K562 (cell line): Measurements from ENCODE around the gene SYF2. TPM values are rescaled to one million over a fixed set of nuclear protein-coding genes. Genes with fewer than 3 reads are reported as not detected.

Experiments used
- E2F3 ChIP-seq: fragments of 250-450 bp; sonication (Bioruptor Pico); IDR thresholded peaks from 2 replicates; pipeline ENCODE4 v1.4.0; 2020; ENCODE audit warnings: mild to moderate bottlenecking
- FOS ChIP-seq: IDR thresholded peaks from 3 replicates; pipeline ENCODE4 v1.6.1; 2011; ENCODE audit not compliant: insufficient read length; ENCODE audit errors: extremely low read depth
- FOXJ2 ChIP-seq: fragments of 200-800 bp; sonication (Bioruptor generic); IDR thresholded peaks from 2 replicates; pipeline ENCODE4 v1.6.1; 2016; ENCODE audit warnings: missing genetic modification characterization, missing compliant biosample characterization
- GABPB2 ChIP-seq: fragments of 250-450 bp; sonication (Bioruptor Pico); conservative IDR thresholded peaks from 2 replicates; pipeline ENCODE4 v1.5.1; 2021; ENCODE audit warnings: mild to moderate bottlenecking
- HDAC1 ChIP-seq, 2 experiments: fragments of 450-650 bp; IDR thresholded peaks; 2 replicates each; pipeline ENCODE4 v1.6.1; 2016 to 2017; ENCODE audit warnings: inconsistent platforms in 1 of 2, mild to moderate bottlenecking in 1 of 2, moderate library complexity in 1 of 2
- MTA1 ChIP-seq: fragments of 450-650 bp; IDR thresholded peaks from 2 replicates; pipeline ENCODE4 v1.6.1; 2017; ENCODE audit warnings: borderline replicate concordance
- NCOA2 ChIP-seq, 2 experiments: fragments of 450-650 bp; IDR thresholded peaks; 2 replicates each; pipeline ENCODE4 v1.6.1; 2018; ENCODE audit warnings: mild to moderate bottlenecking in 2 of 2, moderate library complexity in 1 of 2; ENCODE audit not compliant: partially characterized antibody in 2 of 2
- POLR2G ChIP-seq: fragments of 200-400 bp; formaldehyde crosslinking; IDR thresholded peaks from 2 replicates; pipeline ENCODE4 v1.6.1; 2017; ENCODE audit warnings: low read depth, mild to moderate bottlenecking, antibody characterized with exemption, low read length, moderate library complexity
- RNF219 ChIP-seq: fragments of 250-450 bp; sonication (Bioruptor Pico); IDR thresholded peaks from 2 replicates; pipeline ENCODE4 v1.5.0; 2022; ENCODE audit warnings: mild to moderate bottlenecking
- SMAD1 ChIP-seq: fragments of 150-350 bp; IDR thresholded peaks from 2 replicates; pipeline ENCODE4 v1.6.1; 2014; ENCODE audit warnings: low read length, low read depth; ENCODE audit not compliant: partially characterized antibody
- THRAP3 ChIP-seq: fragments of 450-650 bp; IDR thresholded peaks from 2 replicates; pipeline ENCODE4 v1.6.1; 2016; ENCODE audit warnings: mild to moderate bottlenecking, inconsistent platforms, borderline replicate concordance
- TRIM28 ChIP-seq: fragments of 450-650 bp; IDR thresholded peaks from 2 replicates; pipeline ENCODE4 v1.6.1; 2017
- ZNF263 ChIP-seq: sonication (generic); formaldehyde crosslinking; IDR thresholded peaks from 2 replicates; pipeline ENCODE4 v1.8.0; 2022; ENCODE audit warnings: mild to moderate bottlenecking, missing genetic modification reagents, borderline replicate concordance
- ZNF354B ChIP-seq: fragments of 250-450 bp; sonication (Bioruptor Pico); IDR thresholded peaks from 2 replicates; pipeline ENCODE4 v1.4.0; 2020
- ZNF764 ChIP-seq: fragments of 250-450 bp; sonication (Bioruptor Pico); IDR thresholded peaks from 2 replicates; pipeline ENCODE4 v1.4.0; 2020; ENCODE audit warnings: low read depth, mild to moderate bottlenecking, moderate library complexity
- polyA plus RNA-seq, 8 experiments: library from polyadenylated mRNA; depleted of rRNA in 4 of 8; stranded (reverse) in 5 of 8; unstranded in 3 of 8; fragments of >200 nt; fragmentation: Nextera tagmentation in 2 of 8; fragmentation: Illumina TruSeq in 1 of 8; extraction: Ambion mirVana in 2 of 8; extraction: Trizol in 1 of 8; gene quantifications; 2 replicates each; pipeline versions ENCODE4 v1.2.1 to v1.2.3, GENCODE V29; 2011 to 2014; ENCODE audit warnings: inconsistent platforms in 1 of 8, missing spikeins in 1 of 8
- total RNA-seq, 7 experiments: library from RNA; depleted of rRNA in 6 of 7; stranded (reverse); fragments of >200 nt in 6 of 7; fragmentation: Illumina TruSeq in 2 of 7; extraction: Trizol in 2 of 7; gene quantifications; 2 replicates each; pipeline versions ENCODE4 v1.2.1 to v1.2.3, GENCODE V29; 2011 to 2021; ENCODE audit warnings: low replicate concordance in 1 of 7
- TF ChIP-seq, protein P1 (sequence below): sonication (generic); formaldehyde crosslinking; IDR thresholded peaks from 2 replicates; pipeline ENCODE4 v1.8.1; 2023; ENCODE audit warnings: mild to moderate bottlenecking, missing genetic modification reagents
- TF ChIP-seq, protein P2 (sequence below), 2 experiments: IDR thresholded peaks; 2 replicates each; pipeline ENCODE4 v1.6.1; 2011; ENCODE audit warnings: borderline replicate concordance in 1 of 2, control low read depth in 1 of 2, low read depth in 1 of 2, low read length in 1 of 2, mild to moderate bottlenecking in 1 of 2, mixed read lengths in 1 of 2, moderate library complexity in 1 of 2; ENCODE audit not compliant: insufficient read depth in 1 of 2, insufficient read length in 1 of 2, poor library complexity in 1 of 2, severe bottlenecking in 1 of 2; ENCODE audit errors: extremely low read depth in 1 of 2

The SYF2 gene
- total and polyA plus RNA-seq, 9 of the 15 experiments (the other 6 are each of a cell fraction or from before 2014, with no cell fraction given) = 20.9 to 69.0 (median 43.2) TPM

- TF ChIP-seq TRIM28 (no peak; the same call in 1 of the 2 replicates), GABPB2 (CRISPR knock-in tag) (no peak), RNF219 (CRISPR knock-in tag) (peak; percentile 85; the same call in 1 of the 2 replicates), ZNF354B (no peak), FOXJ2 (tag) (no peak), THRAP3 (0 out of 2 replicates have a peak, but pooled peaks have one; percentile 37), E2F3 (CRISPR knock-in tag) (no peak), HDAC1 (IDR thresholded peaks at IDR 0.05) (peak in 1 of 2 experiments; percentile 58; a peak in 2 of 4 replicates), ZNF764 (CRISPR knock-in tag) (no peak), MTA1 (peak; percentile 13; the same call in 1 of the 2 replicates), NCOA2 (IDR thresholded peaks at IDR 0.05; ENCODE audit: partially characterized antibody in 2 of 2) (no peak), FOS (peak; percentile 70), SMAD1 (peak; percentile 14), POLR2G (no peak), ZNF263 (CRISPR knock-in tag) (peak; percentile 56; the same call in 1 of the 2 replicates)
- TF ChIP-seq, protein P1, sequence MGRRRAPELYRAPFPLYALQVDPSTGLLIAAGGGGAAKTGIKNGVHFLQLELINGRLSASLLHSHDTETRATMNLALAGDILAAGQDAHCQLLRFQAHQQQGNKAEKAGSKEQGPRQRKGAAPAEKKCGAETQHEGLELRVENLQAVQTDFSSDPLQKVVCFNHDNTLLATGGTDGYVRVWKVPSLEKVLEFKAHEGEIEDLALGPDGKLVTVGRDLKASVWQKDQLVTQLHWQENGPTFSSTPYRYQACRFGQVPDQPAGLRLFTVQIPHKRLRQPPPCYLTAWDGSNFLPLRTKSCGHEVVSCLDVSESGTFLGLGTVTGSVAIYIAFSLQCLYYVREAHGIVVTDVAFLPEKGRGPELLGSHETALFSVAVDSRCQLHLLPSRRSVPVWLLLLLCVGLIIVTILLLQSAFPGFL = 0 out of 2 replicates have a peak, but pooled peaks have one; percentile 25
- TF ChIP-seq, protein P2, sequence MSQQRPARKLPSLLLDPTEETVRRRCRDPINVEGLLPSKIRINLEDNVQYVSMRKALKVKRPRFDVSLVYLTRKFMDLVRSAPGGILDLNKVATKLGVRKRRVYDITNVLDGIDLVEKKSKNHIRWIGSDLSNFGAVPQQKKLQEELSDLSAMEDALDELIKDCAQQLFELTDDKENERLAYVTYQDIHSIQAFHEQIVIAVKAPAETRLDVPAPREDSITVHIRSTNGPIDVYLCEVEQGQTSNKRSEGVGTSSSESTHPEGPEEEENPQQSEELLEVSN (IDR thresholded peaks at IDR 0.05; ENCODE audit: borderline replicate concordance in 1 of 2, extremely low read depth in 1 of 2, insufficient read depth in 1 of 2, insufficient read length in 1 of 2, low read depth in 1 of 2, low read length in 1 of 2, poor library complexity in 1 of 2, severe bottlenecking in 1 of 2) = no peak
These were observed 823 bp upstream of the SYF2 start (continued) for GRCh38 chr1:25232866-25233784.
